Neural progenitor cell (in vitro differentiated cells): ENCODE results near the gene GABRG3.

Experiments used
- EZH2phosphoT487 ChIP-seq: fragments of 200-600 bp; sonication (generic); IDR thresholded peaks from 2 replicates; pipeline ENCODE4 v1.6.1; 2017; ENCODE audit warnings: antibody characterized with exemption
- TF ChIP-seq, protein P1 (sequence below): fragments of 200-600 bp; sonication (generic); IDR thresholded peaks from 2 replicates; pipeline ENCODE4 v1.5.1; 2017; ENCODE audit warnings: antibody characterized with exemption, mild to moderate bottlenecking

DNA sequence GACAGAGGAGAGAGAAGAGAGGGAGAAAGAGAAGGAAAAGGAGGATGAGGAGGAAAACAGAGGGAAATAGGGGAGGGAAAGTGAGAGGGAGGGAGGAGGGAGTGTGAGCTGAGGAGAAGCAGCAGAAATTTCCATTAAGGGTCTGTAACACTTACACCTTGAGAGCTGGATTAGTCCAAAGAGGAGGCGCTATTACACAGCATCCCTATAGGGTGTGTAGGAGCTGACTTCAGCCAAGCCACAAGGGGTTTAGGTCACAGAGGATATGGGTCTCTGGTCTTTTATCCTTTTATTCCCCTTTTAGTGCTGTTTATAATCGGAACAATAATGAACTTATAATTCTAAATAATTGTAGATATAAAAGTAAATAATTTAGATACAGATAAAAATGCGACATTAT, 230.4 kb downstream of the GABRG3 start:
- no peak for TF ChIP-seq EZH2phosphoT487
- TF ChIP-seq, protein P1, sequence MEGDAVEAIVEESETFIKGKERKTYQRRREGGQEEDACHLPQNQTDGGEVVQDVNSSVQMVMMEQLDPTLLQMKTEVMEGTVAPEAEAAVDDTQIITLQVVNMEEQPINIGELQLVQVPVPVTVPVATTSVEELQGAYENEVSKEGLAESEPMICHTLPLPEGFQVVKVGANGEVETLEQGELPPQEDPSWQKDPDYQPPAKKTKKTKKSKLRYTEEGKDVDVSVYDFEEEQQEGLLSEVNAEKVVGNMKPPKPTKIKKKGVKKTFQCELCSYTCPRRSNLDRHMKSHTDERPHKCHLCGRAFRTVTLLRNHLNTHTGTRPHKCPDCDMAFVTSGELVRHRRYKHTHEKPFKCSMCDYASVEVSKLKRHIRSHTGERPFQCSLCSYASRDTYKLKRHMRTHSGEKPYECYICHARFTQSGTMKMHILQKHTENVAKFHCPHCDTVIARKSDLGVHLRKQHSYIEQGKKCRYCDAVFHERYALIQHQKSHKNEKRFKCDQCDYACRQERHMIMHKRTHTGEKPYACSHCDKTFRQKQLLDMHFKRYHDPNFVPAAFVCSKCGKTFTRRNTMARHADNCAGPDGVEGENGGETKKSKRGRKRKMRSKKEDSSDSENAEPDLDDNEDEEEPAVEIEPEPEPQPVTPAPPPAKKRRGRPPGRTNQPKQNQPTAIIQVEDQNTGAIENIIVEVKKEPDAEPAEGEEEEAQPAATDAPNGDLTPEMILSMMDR = no peak
